ENCODE measurements around the gene PTPN13.

The PTPN13 gene

DNA sequence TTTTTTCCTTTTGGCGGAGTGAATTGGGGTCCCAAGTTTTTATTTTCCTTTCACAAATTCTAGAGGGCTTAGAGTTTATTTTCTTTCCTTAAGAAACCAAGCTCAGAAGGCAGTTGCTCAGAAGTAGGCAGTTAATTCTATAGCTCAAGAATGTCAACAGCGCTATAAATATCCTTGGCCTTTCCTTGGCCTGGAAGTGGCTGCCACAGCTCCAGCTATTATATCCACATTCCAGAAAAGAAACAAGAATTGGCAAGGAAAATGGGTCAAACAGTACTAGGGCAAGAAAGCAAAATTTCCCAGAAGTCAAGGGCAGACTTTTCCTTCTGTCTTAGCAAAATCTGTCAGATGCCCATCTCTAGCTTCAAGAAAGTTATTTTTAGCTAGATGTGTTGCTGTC lies 224.1 kb downstream of the PTPN13 start:
- no peak for DNase-seq (ENCODE audit: low read depth, low spot score)

DNA sequence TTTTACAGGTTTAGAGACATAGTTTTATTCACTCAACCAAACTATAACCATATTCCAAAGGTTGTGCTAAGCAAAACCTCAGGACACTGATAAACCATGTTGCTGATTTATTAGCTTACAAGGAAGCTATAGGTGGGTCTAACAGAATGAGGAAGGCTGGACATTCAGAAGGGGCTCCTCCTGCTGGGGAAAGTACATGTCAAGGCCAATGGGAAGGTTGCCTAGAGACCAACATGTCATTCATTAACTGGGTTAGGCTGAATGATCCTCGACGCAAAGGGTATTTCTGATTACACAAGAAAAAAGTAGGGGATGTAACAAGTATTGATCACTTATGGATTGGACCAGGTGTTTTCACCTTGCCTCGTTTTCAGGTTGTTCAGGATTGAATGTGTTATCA lies 224.7 kb downstream of the PTPN13 start:
- DNase-seq (ENCODE audit: low read depth, low spot score) = no peak

DNA sequence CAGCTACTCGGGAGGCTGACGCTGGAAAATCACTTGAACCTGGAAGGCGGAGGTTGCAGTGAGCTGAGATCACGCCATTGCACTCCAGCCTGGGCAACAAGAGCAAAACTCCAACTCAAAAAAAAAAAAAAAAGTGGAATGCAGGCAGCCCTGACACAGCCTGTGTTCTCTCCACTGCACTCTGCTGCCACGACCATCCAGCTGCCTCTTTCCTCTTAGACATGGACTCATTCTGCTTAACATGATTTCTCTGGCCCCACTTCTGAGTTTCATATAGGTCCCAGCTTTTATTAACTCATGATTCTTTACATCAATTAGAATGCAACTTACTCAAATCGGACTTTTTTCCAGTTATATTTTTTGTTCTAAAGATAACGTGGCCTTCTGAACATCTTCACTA lies 225.4 kb downstream of the PTPN13 start:
- DNase-seq (ENCODE audit: low read depth, low spot score) = no peak

DNA sequence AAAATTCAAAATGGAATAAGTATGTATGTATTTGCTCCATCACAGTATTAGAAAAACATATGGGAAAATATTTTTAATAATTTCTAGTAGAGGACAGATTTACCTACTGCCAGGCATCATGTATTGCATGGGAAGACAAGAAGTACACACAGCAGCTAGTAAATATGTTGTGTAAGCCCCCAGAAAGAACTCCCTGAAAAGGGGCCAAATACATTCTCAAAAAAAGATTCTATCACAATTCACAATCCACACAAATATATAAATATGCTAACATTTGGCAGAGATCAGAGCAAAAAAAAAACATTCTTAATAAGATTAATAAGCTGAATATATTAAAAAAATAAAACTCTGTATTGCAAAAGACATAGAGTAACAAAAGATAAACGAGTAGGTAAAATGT lies 227.0 kb downstream of the PTPN13 start:
- DNase-seq (ENCODE audit: low read depth, low spot score) = no peak

DNA sequence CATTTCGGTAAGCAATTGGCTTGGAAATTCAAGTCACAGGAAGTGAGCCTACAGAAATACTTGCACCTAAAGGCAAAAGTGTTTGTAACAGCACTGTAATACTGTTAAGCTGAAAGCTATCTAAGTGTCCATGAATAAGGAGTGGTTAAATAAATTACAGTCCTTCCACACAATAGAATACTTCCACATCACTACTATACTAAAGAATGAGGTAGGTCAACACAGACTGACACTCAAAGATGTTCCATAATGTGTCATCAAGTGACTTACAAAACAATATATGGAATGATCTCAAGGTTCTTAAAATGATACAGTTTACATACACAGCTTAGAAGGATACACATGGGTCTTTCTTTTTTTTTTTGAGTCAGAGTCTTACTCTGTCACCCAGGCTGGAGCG lies 228.0 kb downstream of the PTPN13 start:
- no peak for DNase-seq (ENCODE audit: low read depth, low spot score)

DNA sequence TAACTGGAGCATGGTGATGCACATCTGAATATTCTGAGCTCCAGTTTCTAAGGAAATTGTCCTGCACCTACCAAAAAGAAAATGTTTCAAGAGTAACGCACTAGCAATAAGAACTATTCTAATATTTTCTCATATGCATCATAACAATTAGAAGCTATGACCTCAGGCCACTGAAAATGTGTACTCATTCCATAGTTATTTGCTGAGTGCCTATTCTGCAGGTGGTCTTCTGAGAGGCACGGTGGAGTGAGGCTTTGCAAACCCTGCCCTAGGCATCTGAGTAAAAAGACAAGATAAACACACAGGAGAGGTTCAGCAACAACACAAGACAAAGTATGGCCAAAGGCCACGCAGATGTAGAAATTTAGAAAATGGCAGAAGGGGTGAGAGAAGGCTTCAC lies 231.4 kb downstream of the PTPN13 start:
- no peak for DNase-seq (ENCODE audit: low read depth, low spot score)

DNA sequence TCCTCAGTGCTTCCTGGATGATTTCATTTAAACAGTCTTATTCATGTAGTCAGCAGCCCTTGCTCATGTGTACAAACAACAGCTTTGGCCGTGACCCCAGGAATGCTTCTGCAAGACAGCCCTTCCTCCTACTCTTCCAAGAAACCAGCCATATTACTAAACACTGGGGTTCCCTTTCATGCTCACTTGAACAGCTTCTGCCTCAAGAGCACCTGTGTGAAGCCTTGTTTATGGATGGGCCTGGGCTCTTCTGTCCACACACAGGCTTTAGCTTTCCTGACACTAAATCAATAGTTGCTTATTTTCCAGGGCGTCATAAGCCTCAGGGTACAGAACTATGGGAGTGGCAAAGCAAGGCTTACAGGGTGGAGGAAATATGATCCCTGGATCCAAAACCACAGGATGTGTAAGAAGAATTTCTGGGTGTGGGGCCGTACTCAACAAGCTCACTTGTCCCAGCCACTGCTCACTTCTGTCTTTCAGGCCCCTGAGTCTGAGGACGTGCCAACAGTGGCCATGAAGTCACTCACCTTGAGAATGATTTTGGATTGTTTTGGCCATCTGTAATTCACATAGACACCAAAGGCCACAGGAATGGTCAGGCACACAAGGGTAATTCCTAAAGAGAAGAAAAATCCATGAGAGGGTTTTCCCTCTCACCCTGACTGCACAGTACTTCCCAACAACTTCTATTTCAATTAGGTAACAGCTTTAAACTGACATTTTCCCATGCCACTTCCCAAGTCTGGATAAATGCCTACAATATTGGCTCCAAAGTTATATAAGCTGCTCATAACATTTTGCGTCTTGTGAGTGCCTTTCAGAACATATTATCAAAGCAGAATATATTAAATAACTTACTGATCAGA lies 237.4 kb downstream of the PTPN13 start:
- DNase-seq (ENCODE audit: low read depth, low spot score) = no peak

DNA sequence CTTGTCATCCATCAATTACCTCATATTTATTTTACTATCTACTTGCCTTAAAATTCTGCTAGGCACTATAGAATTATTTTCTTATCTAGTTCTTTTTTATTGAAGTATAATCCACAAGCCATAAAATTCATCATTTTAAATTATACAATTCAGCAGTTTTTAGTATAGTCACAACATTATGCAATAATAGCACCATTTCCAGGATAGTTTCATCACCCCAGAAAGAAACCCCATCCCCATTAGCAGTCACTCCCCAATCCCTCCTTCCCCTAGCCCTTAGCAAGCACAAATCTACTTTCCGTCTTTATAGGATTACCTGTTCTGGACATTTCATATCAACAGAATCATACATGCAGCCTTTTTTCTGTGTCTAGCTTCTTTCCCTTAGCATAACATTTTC lies 239.5 kb downstream of the PTPN13 start:
- no peak for DNase-seq (ENCODE audit: low read depth, low spot score)

DNA sequence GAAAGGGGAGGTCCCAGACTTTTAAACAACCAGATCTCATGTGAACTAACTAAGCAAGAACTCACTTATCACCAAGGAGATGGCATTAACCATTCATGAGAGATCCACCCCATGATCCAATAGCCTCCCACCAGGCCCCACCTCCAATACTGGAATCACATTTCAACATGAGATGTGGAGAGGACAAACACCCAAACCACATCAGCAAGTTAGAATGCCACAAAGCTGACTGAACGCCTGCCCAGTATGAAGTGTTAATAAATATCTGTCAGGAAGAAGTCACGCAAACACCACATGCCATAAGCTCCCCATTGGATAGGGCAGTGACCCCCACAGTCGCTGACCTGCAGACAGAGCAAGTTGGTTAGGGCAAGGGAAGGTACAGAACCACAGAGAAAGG lies 240.8 kb downstream of the PTPN13 start:
- no peak for DNase-seq (ENCODE audit: low read depth, low spot score)

DNA sequence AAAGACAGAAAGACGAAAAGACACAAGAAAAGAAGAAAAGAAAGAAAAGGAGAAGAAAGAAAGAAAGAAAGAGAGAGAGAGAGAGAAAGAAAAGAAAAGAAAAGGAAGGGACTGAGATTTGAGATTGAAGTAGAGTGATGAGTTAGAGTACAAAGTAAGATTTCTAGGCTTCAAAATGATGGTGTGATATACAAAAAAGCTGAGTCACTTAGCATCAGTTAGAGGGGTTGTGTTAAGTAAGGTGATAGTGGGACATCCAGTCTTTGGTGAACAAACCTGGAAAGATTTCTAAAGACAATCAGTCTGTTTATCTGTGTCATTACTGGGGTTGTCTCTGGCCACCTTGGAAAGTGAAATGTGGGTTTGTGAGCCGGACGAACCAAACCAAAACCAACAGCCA lies 241.6 kb downstream of the PTPN13 start:
- no peak for DNase-seq (ENCODE audit: low read depth, low spot score)

DNA sequence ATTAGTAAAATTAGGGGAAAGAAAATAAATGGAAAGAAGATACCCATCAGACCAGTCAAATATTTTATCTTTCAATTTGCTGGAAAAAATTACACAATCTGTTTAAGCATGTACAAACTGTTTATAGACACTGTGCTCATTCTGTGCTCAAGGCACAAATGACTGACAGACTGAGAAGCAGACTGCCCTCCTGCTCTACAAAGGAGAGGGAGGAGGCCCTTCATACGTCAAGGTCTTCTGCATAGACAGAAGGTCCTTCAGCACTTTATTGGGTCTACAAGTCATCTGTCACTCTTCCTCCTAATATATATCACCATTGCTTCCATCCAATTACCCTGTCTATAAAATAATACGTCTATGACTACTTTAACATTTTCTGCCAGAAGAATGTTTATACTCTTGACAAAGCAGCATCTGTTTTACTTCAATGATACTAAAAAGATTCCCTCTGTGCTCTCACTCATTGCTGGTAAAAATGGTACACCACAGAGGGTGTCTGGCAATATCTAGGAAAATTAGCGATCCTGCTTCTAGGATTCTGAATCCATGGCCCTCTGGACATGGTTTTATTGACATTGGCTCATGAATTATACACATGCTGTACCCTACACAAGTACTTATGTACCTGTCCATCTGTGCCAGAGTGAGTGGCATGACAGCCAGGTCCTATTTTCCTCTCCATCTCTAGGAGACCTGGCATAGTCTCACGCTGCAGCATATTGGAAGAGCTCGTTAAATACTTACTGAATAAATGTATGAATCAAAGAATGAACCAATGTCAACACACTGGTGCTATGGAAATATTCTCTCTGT lies 243.8 kb downstream of the PTPN13 start:
- DNase-seq (ENCODE audit: low read depth, low spot score) = no peak

DNA sequence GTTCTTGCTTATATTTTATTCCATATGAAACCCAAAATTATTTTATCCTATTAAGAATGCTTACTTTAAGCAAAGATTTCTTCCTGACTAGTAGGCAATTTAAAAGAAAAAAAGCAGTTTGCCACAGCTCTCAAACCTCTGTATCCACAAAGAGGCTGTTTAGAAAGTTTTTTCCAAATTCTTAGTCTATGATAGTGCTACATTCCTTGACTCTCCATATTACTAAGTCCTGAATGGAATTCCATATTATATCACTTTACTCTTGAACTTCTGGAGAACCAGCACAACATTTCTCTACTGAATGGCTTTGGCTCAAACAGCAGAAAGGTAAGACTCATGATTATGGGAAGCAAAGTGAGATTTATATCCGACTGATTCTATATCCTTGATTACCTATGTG lies 246.7 kb downstream of the PTPN13 start:
- DNase-seq (ENCODE audit: low read depth, low spot score) = no peak

DNA sequence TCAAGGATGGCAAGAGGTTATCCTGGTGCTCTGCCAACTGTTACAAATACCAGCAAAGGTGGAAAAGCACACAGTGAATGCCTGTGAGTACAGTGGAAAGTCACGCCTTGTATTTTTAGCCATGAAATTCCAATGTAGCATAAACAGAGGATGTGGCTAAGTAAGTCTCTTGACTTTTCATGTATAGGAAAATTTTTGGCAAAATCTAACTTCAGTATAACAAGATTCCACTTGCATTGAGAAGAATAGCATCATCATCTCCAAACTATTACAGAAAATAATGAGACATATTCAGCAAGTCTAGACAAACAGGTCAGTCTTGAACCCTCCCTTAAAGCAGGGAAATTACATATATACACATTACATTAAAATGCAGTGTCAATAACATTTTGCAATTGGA lies 247.2 kb downstream of the PTPN13 start:
- no peak for DNase-seq (ENCODE audit: low read depth, low spot score)

DNA sequence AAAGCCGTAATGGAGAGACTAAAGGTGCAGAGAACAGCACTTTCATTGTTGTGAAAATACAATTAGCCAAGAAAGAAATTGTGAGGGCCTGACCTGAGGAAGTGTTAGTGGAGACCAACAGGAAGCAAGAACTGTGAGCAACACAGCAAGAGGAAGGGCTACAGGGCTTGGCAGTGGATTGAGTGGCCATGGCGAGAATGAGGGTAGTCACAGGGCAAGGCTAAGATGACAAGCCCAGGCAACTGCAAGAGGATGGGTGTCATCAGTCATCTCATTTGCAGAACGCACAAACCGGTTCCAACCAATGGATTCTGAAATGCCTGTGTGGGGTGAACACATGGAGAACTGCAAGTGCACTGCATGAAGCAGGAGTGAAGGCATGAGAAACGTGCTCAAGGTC lies 251.5 kb downstream of the PTPN13 start:
- no peak for DNase-seq (ENCODE audit: low read depth, low spot score)

DNA sequence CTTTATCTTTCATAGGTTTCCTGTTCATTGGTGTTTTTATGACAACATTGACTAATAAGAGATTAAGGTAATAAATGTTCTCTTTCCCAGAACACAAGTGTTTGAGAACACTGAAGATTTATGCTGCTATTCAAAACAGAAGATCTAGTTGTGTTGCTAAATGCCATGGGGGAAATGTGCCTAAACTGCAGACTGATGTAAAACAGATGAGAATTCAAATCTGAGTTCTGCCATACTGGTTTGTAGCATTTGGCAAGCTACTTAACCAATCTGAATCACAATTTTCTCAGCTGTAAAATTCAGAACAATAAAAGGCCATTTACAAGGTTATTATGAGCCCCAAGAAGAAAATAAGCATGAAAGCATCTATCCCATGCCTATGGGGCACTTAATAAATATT lies 252.8 kb downstream of the PTPN13 start:
- DNase-seq (ENCODE audit: low read depth, low spot score) = no peak

DNA sequence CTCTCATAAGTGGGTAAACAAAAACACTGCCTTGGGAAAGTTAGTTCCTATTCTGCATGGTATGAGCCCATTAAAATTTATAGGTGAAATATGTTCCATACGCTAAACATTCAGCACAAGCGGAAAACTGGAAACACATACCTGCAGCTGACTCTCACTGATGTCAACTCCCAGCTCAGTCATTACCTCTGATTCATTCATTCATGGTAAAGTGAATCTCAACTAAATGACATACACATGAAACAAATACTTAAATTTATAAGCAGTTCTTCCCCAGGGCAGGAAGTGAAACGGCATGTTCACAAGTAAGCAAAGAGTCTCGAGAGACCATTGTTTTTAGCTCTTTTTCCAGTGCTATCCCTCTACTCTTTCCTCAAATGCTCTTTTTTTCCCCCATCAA lies 253.5 kb downstream of the PTPN13 start:
- no peak for DNase-seq (ENCODE audit: low read depth, low spot score)

DNA sequence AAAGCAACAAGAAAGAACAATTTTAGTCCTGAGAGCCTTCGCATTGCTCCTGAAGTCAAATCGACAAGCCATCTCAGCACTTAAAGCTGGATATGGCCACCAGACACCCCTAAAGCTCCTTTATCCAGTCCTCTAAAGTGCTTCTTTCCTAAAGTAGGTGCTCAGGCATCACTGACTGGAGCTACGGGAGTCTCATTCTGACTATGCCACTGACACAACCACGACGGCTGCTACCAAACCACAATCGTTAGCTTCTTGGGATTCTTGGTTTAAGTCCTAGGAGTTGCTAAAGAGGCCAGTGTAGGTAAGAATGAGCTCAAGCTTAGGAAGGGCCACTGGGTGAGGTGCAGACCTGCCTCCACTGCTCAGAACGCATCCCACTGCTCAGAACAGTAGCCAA lies 254.0 kb downstream of the PTPN13 start:
- no peak for DNase-seq (ENCODE audit: low read depth, low spot score)

DNA sequence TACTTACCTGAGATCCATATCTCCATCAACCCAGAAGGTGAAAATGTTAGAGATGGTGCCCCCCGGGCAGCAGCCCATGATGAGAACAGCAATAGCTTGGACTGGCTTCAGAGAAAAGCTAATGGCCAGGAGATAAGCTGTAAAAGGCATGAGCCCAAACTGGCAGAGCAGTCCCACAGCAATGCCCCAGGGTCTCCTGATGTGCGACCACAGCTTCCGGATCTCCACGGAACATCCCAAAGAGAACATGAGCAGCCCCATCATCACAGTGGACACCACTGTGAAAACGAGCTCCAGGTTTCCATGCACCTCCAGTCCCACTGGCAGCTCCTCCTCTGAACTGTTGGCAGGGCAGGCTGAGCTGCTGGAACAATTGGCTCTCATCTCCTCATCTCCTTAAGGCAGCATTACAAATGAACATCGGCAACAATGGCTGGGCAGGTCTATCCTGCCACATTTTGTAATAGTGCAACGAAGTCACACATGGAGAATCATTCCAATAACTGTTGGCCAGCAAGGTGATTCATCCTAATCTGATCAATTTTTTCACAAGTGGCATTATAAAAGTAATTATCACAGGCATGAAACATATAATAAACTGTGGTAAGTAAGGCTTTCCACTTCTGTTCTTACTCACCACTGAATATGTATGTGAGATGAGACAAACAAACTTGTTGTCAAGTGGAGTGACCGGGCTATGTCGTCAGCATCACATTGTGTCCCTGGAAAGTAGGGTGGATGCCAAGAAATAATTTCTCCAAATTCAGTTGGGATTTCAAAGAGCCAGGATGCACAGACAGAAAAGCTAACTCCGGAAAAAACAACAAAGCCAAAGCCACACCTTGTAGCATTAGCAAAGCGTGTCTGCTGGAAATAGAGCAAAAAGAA lies 254.9 kb downstream of the PTPN13 start, which contains the start of gene SLC10A6:
TSS of gene SLC10A6 (minus strand) at position 653 of the 888 bp plus-strand sequence. CDS start at position 384, 269 bp downstream.
- no peak for DNase-seq (ENCODE audit: low read depth, low spot score)

DNA sequence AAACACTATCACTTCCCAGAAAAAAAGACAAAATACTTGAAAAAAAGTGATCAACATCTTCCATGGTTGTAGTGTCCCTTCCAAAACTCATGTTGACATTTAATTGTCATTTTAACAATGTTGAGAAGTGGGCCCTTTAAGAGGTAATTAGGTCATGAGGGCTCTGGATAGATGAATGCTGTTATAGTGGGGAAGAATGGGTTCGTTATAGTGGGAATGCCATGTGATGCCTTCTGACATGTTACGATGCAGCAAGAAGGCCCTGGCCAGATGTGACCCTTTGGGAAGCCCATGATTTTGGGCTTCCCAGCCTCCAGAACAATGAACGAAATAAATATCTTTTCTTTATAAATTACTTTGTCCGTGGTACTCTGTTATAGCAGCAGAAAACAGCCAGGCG lies 259.1 kb downstream of the PTPN13 start:
- DNase-seq (ENCODE audit: low read depth, low spot score) = no peak

DNA sequence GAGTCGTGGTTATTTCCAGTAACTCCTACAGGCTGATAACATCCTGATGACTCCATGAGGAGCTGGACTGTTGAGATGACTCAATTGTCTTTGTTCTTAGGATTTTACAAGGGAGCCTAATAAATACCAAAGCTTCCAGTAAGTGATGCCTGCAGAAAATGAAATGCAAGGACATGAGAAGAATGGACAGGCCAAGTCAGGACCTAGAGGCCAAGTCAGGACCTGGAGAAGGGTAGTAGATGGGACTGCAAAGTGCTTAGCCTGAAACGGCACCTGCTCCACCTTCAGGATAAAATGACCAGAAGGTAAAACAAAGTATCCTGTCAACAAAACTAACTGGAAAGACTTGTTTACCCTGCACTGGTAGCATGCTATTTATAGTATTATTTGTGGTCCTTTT lies 261.5 kb downstream of the PTPN13 start:
- DNase-seq (ENCODE audit: low read depth, low spot score) = no peak

DNA sequence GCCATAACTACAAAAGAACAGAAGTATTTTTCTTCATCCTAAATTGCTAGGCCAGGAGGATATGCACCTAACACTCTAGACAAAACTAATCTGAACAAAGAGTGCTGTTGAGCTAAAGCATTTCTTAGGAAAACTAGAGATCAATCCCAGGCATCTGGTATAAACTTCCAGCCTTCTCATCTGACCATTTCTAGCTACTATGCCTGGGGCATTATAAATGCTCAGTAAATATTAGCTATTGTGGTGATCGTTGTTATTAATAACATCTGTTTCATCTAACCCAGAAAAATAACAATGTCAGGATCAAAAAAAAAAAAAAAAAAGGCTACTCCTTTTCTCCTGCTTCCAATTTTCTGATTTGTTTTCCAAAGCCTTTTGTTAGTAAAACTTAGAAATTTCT lies 262.8 kb downstream of the PTPN13 start:
- no peak for DNase-seq (ENCODE audit: low read depth, low spot score)
